ENCODE measurements around the gene ATRN.

GRCh38 chr20:3553663-3554062 is 82.8 kb downstream of the ATRN start:
- TF ChIP-seq CTCF (conservative IDR thresholded peaks at IDR 0.05; ENCODE audit: low read length) (no peak), EZH2phosphoT487 (IDR thresholded peaks at IDR 0.05; ENCODE audit: borderline replicate concordance, low read depth, low read length) (no peak)

Measured in OCI-LY7 (cell line).